GM18502 (cell line): Measurements from ENCODE around the gene CMSS1.

ENCODE experiments used
- ATAC-seq: cut with Tn5 transposase; IDR thresholded peaks from one replicate; pipeline ENCODE4 v1.9.1; 2021; ENCODE audit warnings: mild to moderate bottlenecking; ENCODE audit not compliant: unreplicated experiment, poor library complexity

The CMSS1 gene

DNA sequence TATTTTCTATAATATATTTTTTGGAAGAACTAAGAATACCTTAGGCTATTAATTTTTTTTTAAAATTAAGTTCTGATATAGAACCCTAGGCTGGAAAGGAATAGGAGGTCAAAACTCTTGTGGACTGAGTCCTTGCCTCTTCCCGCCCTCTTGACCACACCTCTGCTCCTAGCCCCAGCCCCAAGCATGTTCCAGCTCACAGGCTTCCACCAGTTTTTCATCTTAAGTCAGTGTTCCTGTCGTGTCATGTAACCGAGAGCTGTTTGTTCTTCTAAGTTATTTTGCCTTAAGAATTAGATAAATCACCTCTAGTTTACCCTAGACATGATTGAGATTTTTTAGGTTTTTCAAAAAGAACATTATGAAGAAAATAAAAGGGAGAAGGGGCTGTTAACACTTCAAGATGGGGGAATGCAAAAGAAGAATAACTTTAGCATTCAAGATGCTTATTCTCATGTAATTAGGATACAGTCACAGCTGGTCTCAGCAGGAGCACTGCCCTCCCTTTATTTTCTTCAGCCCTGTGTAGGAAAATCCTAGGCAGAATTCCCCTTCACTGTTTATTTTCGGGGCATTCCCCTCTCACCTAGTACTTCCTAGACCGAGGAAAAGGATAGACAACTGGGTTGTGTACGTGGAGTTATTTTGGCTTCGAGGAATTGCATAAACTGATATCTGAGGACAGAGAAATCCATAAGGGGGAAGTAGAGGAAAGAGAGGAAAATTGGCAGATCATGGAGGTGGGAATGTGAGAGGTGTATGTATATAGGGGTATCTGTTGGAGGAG, 110.2 kb downstream of the CMSS1 start:
- ATAC-seq, result no peak

GRCh38 chr3:99928771-99929744, 111.4 kb downstream of the CMSS1 start:
- no peak for ATAC-seq

DNA sequence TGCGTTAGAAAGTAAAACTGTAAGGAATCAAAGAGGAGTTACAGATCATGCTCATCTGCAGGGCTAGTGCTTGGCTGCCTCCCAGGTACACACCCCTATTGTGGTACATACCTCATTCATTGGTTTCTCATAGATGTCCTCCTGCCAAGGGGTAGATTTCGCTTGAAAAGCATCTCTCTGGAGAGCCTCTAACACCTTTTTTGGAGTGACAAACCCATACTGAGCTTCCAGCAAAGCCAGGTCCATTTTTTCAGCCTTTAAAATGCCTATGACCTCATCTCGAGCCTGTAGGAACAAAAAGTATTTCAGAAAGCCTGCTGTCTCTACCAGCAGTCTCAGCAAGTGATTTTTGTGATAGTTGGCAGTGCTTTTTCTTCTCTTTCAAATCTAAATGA, 112.1 kb downstream of the CMSS1 start:
- no peak for ATAC-seq

DNA sequence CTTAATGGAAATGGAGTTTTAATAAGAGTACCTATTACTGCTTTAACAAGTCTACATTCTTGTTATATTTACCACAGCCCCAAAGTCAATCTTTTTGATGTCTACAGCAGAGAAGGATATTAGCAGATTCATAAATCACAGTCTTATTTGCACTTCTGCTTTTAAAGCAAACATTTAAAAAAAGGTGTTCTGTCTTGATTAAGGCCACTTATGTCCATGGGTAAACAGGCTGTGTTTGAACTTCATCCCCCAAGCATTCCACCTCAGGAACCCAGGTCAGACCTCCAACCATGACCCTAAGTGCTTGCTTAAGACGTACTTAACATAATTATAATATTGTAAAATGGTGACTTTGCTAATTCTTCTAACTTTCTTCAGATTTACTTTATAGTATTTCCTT, 113.4 kb downstream of the CMSS1 start:
- no peak for ATAC-seq

DNA sequence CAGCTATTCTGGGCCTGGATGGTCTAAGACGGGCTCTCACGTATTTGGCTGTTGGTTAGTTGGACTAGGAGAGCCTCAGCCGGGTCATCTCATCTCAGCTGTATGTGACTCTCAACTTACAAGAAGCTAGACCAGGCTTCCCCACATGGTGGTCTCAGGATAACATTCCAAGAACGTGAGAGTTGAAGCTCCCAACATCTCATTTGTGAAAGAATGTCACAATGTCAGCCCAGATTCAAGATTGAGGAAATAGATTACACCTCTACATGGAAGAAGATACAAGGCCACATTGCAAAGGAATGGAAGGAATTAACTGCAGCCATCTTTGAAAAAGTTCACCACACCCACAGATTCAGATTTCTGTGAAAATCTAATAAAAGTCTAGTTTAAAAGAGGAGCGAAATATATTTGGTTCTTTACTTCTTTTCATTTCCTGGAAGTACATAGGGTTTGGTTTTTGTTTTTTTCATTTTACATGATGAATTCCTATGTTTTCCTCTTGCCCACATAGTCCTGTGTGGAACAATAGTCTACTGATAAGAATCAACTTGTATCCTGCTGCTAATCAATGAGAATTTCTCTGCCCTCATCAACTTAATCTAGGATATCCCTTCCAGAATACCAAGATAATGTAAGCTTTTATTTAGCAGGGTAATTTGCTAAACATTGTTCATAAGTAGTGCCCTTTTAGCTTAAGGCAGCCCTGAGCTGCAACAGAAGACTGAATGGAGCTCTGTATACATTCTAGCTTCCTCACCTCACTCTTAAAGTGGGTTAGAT, 116.5 kb downstream of the CMSS1 start:
- no peak for ATAC-seq

- ATAC-seq, result no peak
Observed at GRCh38 chr3:99934975-99935797, 117.5 kb downstream of the CMSS1 start.

GRCh38 chr3:99938270-99938911, 120.7 kb downstream of the CMSS1 start:
- peak; percentile 40 for ATAC-seq

GRCh38 chr3:99939876-99940275, 122.2 kb downstream of the CMSS1 start:
- no peak for ATAC-seq

- ATAC-seq, result no peak
Observed at GRCh38 chr3:99940350-99940749, 122.7 kb downstream of the CMSS1 start.

- ATAC-seq, result no peak
Observed at GRCh38 chr3:99941211-99941610, 123.5 kb downstream of the CMSS1 start.

GRCh38 chr3:99943931-99944761, 126.5 kb downstream of the CMSS1 start:
- no peak for ATAC-seq

DNA sequence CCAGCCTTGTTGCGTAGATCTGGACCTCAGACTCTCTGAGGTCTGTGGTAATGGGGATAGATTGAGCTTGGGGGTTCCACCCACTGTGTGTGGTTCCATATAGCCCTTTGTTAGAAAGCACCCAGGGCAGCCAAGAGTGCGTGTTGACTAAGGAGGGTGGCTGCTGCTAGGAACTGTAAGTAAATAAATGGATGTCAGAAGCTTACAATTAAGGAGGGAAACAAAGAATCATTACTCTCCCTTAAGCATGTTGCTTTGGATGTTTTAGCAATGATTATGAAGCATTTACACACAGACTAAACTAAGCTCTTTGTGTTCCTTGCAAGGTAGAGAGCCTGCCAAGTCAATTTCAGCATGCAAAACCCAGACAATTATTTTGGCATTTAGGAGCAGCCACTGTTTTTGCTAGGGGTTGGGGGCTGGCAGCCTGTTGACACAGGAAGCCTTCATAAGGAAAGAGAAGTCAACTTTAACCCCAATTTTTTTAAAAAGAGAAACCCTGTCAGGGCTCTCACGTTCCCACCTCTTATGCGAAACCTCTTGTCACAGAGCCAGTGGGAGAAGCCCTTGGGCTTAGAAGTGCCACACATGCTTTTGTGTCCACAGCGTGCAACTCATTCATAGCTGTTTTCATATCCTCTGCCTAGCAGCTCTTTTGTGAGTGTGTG, 127.8 kb downstream of the CMSS1 start:
- no peak for ATAC-seq

DNA sequence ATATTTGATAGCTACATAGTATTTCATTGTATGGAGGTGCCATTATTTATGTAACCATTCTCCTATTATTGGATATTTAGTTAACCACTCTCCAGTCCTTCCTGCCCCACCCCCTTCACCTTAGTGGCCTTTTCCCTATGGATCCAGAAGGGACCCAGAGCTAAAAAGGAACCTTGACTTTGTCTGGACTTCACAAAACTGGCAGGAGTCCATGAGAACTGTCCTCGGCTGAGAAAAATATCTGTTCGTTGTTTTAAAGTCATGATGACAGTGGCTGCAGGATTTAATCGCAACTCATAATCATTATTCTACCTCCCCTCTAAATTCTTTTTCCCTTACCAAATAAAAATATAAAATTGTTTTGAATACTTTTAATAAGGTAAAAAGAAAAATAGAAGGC, 129.7 kb downstream of the CMSS1 start:
- ATAC-seq, result no peak

DNA sequence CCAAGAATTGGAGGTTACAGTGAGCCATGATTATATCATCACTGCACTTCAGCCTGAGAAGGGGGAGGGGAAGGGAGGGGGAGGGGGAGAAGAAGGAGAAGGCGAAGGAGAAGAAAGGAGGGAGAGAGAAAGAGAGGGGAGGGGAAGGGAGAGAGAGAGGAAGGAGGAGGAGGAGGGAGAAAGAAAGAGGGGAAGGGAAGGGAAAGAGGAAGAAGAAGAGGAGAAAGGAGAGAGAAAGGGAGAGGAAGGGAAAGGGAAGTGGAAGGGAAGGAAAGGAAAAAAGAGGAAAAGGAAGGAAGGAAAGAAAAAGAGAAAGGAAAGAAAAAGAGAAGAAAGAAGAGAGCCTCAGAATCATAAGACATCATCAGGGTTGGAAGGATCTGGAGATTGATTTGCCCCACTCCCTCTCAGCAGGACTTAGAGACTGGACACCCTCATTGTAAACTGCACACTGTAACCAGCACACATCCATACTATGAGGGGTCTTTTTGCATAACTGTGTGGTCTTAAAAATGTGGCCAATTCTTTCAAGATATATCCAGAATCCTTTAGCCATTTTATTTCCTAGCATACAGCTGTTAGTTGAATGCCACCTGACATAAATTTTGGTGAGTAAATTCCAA, 130.9 kb downstream of the CMSS1 start:
- no peak for ATAC-seq

GRCh38 chr3:99949956-99950670, 132.5 kb downstream of the CMSS1 start:
- ATAC-seq, result no peak

DNA sequence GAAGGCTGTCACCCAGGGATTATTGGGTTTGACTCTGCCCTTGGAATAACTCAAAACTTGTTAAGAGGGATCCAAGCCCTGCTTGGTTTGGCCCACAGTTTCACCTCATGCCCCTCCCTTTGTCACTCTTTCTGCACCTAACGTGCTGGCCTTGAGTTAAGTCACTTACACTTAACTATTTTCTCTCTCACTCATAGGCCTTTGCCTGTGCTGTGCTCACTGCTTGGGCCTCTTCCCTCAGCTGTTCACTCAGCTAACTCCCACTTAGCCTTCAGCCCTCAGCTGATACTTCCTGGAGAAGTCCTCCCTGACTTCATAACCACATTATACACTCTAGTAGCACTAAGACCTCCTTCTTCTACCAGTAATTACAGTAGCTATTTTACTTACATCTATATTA, 133.3 kb downstream of the CMSS1 start:
- ATAC-seq, result no peak

- ATAC-seq, result no peak
Observed at GRCh38 chr3:99951701-99952100, 134.0 kb downstream of the CMSS1 start.
